Left ventricle myocardium inferior (tissue), 1 donor: ENCODE results near the gene SH3YL1. TPM values are rescaled to one million over a fixed set of nuclear protein-coding genes. Genes with fewer than 3 reads are reported as not detected.

Experiments used
- DNase-seq: peaks from one replicate; pipeline ENCODE4 v3.0.0-alpha.2; 2020
- H3K27ac ChIP-seq: fragments of 200-600 bp; replicated peaks from 2 replicates; pipeline ENCODE4 v1.8.0; 2021
- H3K27me3 ChIP-seq: fragments of 200-600 bp; 2 replicates; pipeline ENCODE4 v1.8.0; 2021; ENCODE audit warnings: low read depth
- H3K36me3 ChIP-seq: fragments of 200-600 bp; 2 replicates; pipeline ENCODE4 v1.8.0; 2021
- H3K4me1 ChIP-seq: fragments of 200-600 bp; 2 replicates; pipeline ENCODE4 v1.8.0; 2021
- H3K4me3 ChIP-seq: fragments of 200-600 bp; 2 replicates; pipeline ENCODE4 v1.8.0; 2021; ENCODE audit warnings: mild to moderate bottlenecking, moderate library complexity
- H3K9me3 ChIP-seq: fragments of 200-600 bp; replicated peaks from 2 replicates; pipeline ENCODE4 v1.8.0; 2021
- intact Hi-C: fragments of 100-400 bp; cut with micrococcal nuclease; formaldehyde crosslinking; loops from one replicate; pipeline ENCODE4 v1.11.0; 2022
- total RNA-seq: library from RNA; stranded (reverse); fragmentation: NEBNext Ultra II Directional; extraction: Animal tissue kit (Norgen Biotek cat#: 25700); gene quantifications from one replicate; pipeline ENCODE4 v1.2.1, GENCODE V29; 2021
- TF ChIP-seq, protein P1 (sequence below): fragments of 200-600 bp; IDR thresholded peaks from 2 replicates; pipeline ENCODE4 v1.8.0; 2021; ENCODE audit warnings: antibody characterized with exemption, mild to moderate bottlenecking, borderline replicate concordance
- donor health status: DM: no; HTN: yes; CAD: no; lungs with severe emphysema.

Gene SH3YL1
- total RNA-seq, 1 donor from 2014 or later = 9.8 TPM

GRCh38 chr2:184695-185094, 79.1 kb downstream of the SH3YL1 start:
- H3K4me1 ChIP-seq = no peaks in the 10 kb centered on the region
- no peak overlapping the region for H3K4me3 ChIP-seq
- peaks cover 14% of the 10 kb centered on the region for H3K9me3 ChIP-seq
- H3K36me3 ChIP-seq = no peaks in the 10 kb centered on the region
- no peak for DNase-seq
- intact Hi-C loops = no loop called here
- H3K27me3 ChIP-seq = peaks cover 33% of the 10 kb centered on the region
- TF ChIP-seq, protein P1, sequence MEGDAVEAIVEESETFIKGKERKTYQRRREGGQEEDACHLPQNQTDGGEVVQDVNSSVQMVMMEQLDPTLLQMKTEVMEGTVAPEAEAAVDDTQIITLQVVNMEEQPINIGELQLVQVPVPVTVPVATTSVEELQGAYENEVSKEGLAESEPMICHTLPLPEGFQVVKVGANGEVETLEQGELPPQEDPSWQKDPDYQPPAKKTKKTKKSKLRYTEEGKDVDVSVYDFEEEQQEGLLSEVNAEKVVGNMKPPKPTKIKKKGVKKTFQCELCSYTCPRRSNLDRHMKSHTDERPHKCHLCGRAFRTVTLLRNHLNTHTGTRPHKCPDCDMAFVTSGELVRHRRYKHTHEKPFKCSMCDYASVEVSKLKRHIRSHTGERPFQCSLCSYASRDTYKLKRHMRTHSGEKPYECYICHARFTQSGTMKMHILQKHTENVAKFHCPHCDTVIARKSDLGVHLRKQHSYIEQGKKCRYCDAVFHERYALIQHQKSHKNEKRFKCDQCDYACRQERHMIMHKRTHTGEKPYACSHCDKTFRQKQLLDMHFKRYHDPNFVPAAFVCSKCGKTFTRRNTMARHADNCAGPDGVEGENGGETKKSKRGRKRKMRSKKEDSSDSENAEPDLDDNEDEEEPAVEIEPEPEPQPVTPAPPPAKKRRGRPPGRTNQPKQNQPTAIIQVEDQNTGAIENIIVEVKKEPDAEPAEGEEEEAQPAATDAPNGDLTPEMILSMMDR = no peak
- no peak overlapping the region for H3K27ac ChIP-seq

GRCh38 chr2:182509-183122, 81.2 kb downstream of the SH3YL1 start:
- Histone ChIP-seq H3K4me3 (no peak overlapping the region), H3K27ac (no peak overlapping the region), H3K27me3 (peaks cover 38% of the 10 kb centered on the region), H3K4me1 (no peaks in the 10 kb centered on the region), H3K9me3 (peaks cover 7% of the 10 kb centered on the region), H3K36me3 (no peaks in the 10 kb centered on the region)
- intact Hi-C loops = no loop called here
- TF ChIP-seq, protein P1 = no peak
- no peak for DNase-seq

DNA sequence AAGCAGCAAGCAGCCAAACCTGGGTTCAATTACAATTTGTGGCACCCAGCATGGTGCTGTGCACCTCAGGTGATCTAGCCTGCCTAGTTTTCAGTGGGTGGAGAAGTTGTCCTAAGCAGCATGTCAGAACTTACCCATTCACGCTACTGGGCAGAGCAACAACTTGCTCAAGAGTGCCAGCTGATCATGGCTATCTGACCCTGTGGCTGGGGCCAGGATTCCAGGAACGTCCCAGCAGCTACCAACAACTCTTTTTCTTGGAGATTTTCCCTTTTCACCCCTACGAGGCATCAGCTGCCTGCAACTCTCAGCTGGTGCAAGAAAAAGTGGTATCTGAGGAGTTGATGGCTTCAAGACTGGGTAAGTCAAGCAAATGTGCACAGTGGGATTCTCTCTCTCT, 83.5 kb downstream of the SH3YL1 start:
- peaks cover 35% of the 10 kb centered on the region for H3K27me3 ChIP-seq
- intact Hi-C loops = no loop called here

GRCh38 chr2:179886-180285, 83.9 kb downstream of the SH3YL1 start:
- TF ChIP-seq, protein P1 = no peak
- no peaks in the 10 kb centered on the region for H3K9me3 ChIP-seq
- H3K27ac ChIP-seq = no peak overlapping the region
- no peaks in the 10 kb centered on the region for H3K36me3 ChIP-seq
- peaks cover 35% of the 10 kb centered on the region for H3K27me3 ChIP-seq
- DNase-seq = no peak
- H3K4me3 ChIP-seq = no peak overlapping the region
- H3K4me1 ChIP-seq = no peaks in the 10 kb centered on the region
- intact Hi-C loops = no loop called here

More for the DNA sequence above, 83.5 kb downstream of the SH3YL1 start:
- Histone ChIP-seq H3K4me3 (no peak overlapping the region), H3K9me3 (no peaks in the 10 kb centered on the region), H3K36me3 (no peaks in the 10 kb centered on the region), H3K27ac (no peak overlapping the region), H3K4me1 (no peaks in the 10 kb centered on the region)
- TF ChIP-seq, protein P1 = no peak
- DNase-seq = no peak

GRCh38 chr2:177733-178132, 86.1 kb downstream of the SH3YL1 start:
- Histone ChIP-seq H3K27me3 (peaks cover 38% of the 10 kb centered on the region), H3K27ac (no peak overlapping the region), H3K36me3 (no peaks in the 10 kb centered on the region), H3K4me1 (no peaks in the 10 kb centered on the region), H3K9me3 (no peaks in the 10 kb centered on the region), H3K4me3 (no peak overlapping the region)
- intact Hi-C loops = no loop called here
- DNase-seq = no peak
- TF ChIP-seq, protein P1 = no peak
